ENCODE data around the gene KCNIP4.

The KCNIP4 gene

DNA sequence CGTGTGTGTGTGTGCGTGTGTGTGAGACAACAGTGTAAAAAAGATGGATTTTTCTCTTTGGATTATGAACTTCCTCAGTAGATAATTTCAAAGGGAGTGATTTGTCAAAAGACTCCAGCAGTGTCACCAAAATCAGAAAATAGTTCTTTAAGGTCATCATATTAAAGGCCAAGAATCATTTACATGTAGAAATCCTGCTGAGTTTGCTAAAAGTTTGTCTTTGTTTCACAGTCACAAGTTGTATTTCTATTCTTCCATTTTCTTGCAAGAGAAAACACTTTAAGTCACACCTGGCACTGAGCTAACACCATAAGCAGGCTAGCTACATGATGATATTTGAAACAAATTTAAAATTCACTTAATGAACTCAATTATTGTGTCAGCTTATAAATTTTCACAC is 1025.6 kb downstream of the KCNIP4 start:
- Histone ChIP-seq H3K79me2 (ENCODE audit: insufficient read depth, low read depth) (no peaks in the 10 kb centered on the region), H3K27ac (no peak overlapping the region), H3K27me3 (ENCODE audit: insufficient read depth, low read depth) (no peaks in the 10 kb centered on the region), H3K4me1 (ENCODE audit: low read depth, poor library complexity, severe bottlenecking) (no peaks in the 10 kb centered on the region), H3K36me3 (ENCODE audit: insufficient read depth) (no peaks in the 10 kb centered on the region), H3K4me3 (IDR thresholded peaks at IDR 0.05; ENCODE audit: insufficient read depth, low read depth, low read length) (no peak overlapping the region), H2AFZ (ENCODE audit: low read depth) (no peak overlapping the region), H4K20me1 (ENCODE audit: insufficient read depth) (no peaks in the 10 kb centered on the region), H3K9ac (no peak overlapping the region), H3K4me2 (no peak overlapping the region)
- TF ChIP-seq, protein P1, sequence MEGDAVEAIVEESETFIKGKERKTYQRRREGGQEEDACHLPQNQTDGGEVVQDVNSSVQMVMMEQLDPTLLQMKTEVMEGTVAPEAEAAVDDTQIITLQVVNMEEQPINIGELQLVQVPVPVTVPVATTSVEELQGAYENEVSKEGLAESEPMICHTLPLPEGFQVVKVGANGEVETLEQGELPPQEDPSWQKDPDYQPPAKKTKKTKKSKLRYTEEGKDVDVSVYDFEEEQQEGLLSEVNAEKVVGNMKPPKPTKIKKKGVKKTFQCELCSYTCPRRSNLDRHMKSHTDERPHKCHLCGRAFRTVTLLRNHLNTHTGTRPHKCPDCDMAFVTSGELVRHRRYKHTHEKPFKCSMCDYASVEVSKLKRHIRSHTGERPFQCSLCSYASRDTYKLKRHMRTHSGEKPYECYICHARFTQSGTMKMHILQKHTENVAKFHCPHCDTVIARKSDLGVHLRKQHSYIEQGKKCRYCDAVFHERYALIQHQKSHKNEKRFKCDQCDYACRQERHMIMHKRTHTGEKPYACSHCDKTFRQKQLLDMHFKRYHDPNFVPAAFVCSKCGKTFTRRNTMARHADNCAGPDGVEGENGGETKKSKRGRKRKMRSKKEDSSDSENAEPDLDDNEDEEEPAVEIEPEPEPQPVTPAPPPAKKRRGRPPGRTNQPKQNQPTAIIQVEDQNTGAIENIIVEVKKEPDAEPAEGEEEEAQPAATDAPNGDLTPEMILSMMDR (conservative IDR thresholded peaks at IDR 0.05; ENCODE audit: low read depth, low read length): no peak

DNA sequence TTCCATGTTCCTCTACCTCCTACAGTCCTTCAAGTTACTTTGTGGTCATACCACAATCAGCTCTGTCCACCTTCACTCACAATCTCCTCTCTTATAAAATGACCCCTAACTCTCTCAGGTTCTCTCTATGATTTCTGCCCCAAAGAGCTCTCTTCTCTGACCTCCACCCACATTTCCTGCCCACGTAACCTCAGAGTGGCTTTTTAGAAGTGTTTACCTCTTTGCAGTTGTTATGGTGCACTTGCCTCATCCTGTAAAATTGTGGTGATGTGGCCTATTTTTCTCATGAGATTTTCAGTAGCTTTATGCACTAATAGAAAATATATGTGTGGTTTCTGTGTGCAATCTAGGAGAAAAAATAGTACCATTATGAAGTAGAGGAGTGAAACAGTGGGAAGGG is 1032.5 kb downstream of the KCNIP4 start:
- Histone ChIP-seq H3K9ac (no peak overlapping the region), H4K20me1 (ENCODE audit: insufficient read depth) (no peaks in the 10 kb centered on the region), H3K4me3 (IDR thresholded peaks at IDR 0.05; ENCODE audit: insufficient read depth, low read depth, low read length) (no peak overlapping the region), H3K36me3 (ENCODE audit: insufficient read depth) (no peaks in the 10 kb centered on the region), H3K4me1 (ENCODE audit: low read depth, poor library complexity, severe bottlenecking) (peaks cover 19% of the 10 kb centered on the region), H3K4me2 (peak overlapping the region; percentile 17; the same call in 1 of the 2 replicates), H3K27ac (peak overlapping the region; percentile 13; the same call in 1 of the 2 replicates), H3K79me2 (ENCODE audit: insufficient read depth, low read depth) (no peaks in the 10 kb centered on the region), H2AFZ (ENCODE audit: low read depth) (peak overlapping the region; percentile 7; the same call in 1 of the 2 replicates), H3K27me3 (ENCODE audit: insufficient read depth, low read depth) (no peaks in the 10 kb centered on the region)
- TF ChIP-seq, protein P1 (conservative IDR thresholded peaks at IDR 0.05; ENCODE audit: low read depth, low read length): no peak

DNA sequence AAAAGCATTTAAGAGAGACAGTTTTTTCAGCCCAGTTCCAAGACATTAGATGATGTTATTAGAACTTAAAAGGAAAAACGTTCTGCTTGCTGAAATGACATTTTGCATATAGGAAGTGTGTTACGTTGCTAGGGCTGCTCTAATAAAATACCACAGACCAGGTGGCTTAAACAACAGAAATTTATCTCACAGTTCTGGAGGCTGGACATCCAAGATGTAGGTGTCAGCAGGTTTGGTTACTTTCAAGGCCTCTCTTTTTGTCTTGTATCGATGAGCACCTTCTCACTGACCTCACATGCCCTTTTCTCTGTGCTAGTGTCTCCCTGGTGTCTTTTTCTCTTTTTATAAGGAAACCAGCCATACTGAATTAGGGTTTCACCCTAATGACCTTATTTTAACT is 1043.6 kb downstream of the KCNIP4 start:
- H3K4me2 ChIP-seq: 0 out of 2 replicates have a peak overlapping the region, but pooled peaks have one; percentile 21
- H3K36me3 ChIP-seq (ENCODE audit: insufficient read depth): no peaks in the 10 kb centered on the region
- H3K4me1 ChIP-seq (ENCODE audit: low read depth, poor library complexity, severe bottlenecking): peaks cover 7% of the 10 kb centered on the region
- TF ChIP-seq, protein P1 (conservative IDR thresholded peaks at IDR 0.05; ENCODE audit: low read depth, low read length): no peak
- no peak overlapping the region for H2AFZ ChIP-seq (ENCODE audit: low read depth)
- H3K27ac ChIP-seq: no peak overlapping the region
- no peak overlapping the region for H3K9ac ChIP-seq
- no peaks in the 10 kb centered on the region for H4K20me1 ChIP-seq (ENCODE audit: insufficient read depth)
- no peaks in the 10 kb centered on the region for H3K27me3 ChIP-seq (ENCODE audit: insufficient read depth, low read depth)
- H3K4me3 ChIP-seq (IDR thresholded peaks at IDR 0.05; ENCODE audit: insufficient read depth, low read depth, low read length): no peak overlapping the region
- H3K79me2 ChIP-seq (ENCODE audit: insufficient read depth, low read depth): no peaks in the 10 kb centered on the region

DNA sequence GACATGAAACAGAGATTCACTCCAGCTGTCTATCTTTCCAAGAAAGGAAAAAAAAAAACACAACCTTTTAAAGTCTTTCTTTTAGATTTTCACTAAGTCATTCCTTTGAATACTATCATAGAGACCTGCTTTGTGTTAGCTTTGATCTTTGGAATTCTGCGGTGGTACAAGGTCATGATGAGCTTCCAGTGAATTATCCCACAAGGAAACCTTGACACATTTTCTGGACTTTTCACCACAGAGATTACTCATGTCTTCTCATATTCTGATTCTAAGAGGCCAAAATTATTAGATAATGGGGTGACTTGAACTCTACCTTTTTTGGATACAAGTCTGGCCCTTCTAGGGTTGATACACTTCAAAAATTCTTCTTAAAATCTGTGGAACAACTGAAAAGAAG is 1046.7 kb downstream of the KCNIP4 start:
- Histone ChIP-seq H2AFZ (ENCODE audit: low read depth) (no peak overlapping the region), H3K27me3 (ENCODE audit: insufficient read depth, low read depth) (no peaks in the 10 kb centered on the region), H3K36me3 (ENCODE audit: insufficient read depth) (no peaks in the 10 kb centered on the region), H3K79me2 (ENCODE audit: insufficient read depth, low read depth) (no peaks in the 10 kb centered on the region), H3K27ac (no peak overlapping the region), H3K4me1 (ENCODE audit: low read depth, poor library complexity, severe bottlenecking) (peaks cover 7% of the 10 kb centered on the region), H3K9ac (no peak overlapping the region), H4K20me1 (ENCODE audit: insufficient read depth) (no peaks in the 10 kb centered on the region), H3K4me3 (IDR thresholded peaks at IDR 0.05; ENCODE audit: insufficient read depth, low read depth, low read length) (no peak overlapping the region), H3K4me2 (no peak overlapping the region)
- TF ChIP-seq, protein P1 (conservative IDR thresholded peaks at IDR 0.05; ENCODE audit: low read depth, low read length): no peak

Data from KMS-11 (cell line).